Endothelial cell of umbilical vein (primary cell): ENCODE results near the gene IL9. TPM values are rescaled to one million over a fixed set of nuclear protein-coding genes. Genes with fewer than 3 reads are reported as not detected.

ENCODE experiments used
- Bru-seq: library from RNA; stranded (reverse); fragments of 400-500 nt; gene quantifications from one replicate; lab custom pipeline; 2021; lab: Mats Ljungman, UMichigan
- BruChase-seq, 2 experiments: library from RNA; stranded (reverse); fragments of 400-500 nt; gene quantifications; one replicate each; lab custom pipeline; 2021; lab: Mats Ljungman, UMichigan
- BruUV-seq: library from RNA; stranded (reverse); fragments of 400-500 nt; replicated peaks from 2 replicates; lab custom pipeline; 2021; lab: Mats Ljungman, UMichigan
- CTCF ChIA-PET: fragments of 300-600, 350-600 bp; sonication (Branson Sonifier 250); formaldehyde crosslinking; loops from one replicate; lab custom pipeline; 2021; ENCODE audit warnings: antibody characterized with exemption, inconsistent platforms; lab: Charles Lee
- POLR2A ChIA-PET: fragments of 300-600, 350-600 bp; sonication (Branson Sonifier 250); formaldehyde crosslinking; loops from one replicate; lab custom pipeline; 2021; ENCODE audit warnings: antibody characterized with exemption, inconsistent platforms; lab: Charles Lee
- DNase-seq: peaks from one replicate; pipeline ENCODE4 v3.0.0-alpha.2; 2011; ENCODE audit warnings: low read depth, low spot score
- FAIRE-seq: peaks from 2 replicates; lab custom pipeline; 2011; peaks lifted over from hg19 to GRCh38; lab: Jason Lieb, UNC
- H2AFZ ChIP-seq: 2 replicates; pipeline ENCODE4 v1.6.0; 2012; ENCODE audit warnings: low read depth, low read length, control low read depth, inconsistent platforms
- H3K27ac ChIP-seq: 2 replicates; pipeline ENCODE4 v1.5.1; 2011; ENCODE audit warnings: low read depth, mild to moderate bottlenecking, control low read depth, low read length, moderate library complexity; ENCODE audit not compliant: insufficient read depth
- H3K27me3 ChIP-seq, 2 experiments: 2 replicates each; pipeline versions ENCODE4 v1.6.0 to v1.6.1; 2011; ENCODE audit warnings: low read length in 2 of 2, mixed read lengths in 1 of 2; ENCODE audit not compliant: control insufficient read depth in 2 of 2, insufficient read depth in 2 of 2
- H3K36me3 ChIP-seq, 2 experiments: 2 replicates in 1 of 2; 3 replicates in 1 of 2; pipeline ENCODE4 v1.5.1; 2011; ENCODE audit warnings: low read length in 2 of 2, mild to moderate bottlenecking in 1 of 2, moderate library complexity in 1 of 2; ENCODE audit not compliant: control insufficient read depth in 2 of 2, insufficient read depth in 2 of 2; ENCODE audit errors: extremely low read depth in 1 of 2
- H3K4me1 ChIP-seq: 3 replicates; pipeline ENCODE4 v1.5.1; 2011; ENCODE audit warnings: mild to moderate bottlenecking, low read length; ENCODE audit not compliant: control insufficient read depth, insufficient read depth; ENCODE audit errors: extremely low read depth
- H3K4me2 ChIP-seq: 2 replicates; pipeline ENCODE4 v1.6.1; 2011; ENCODE audit warnings: low read length, control low read depth, mixed read lengths; ENCODE audit not compliant: insufficient read depth
- H3K4me3 ChIP-seq, 3 experiments: fragments of 200-600 bp in 1 of 3; sonication (generic), shearing (Covaris generic) in 1 of 3; replicated peaks in 1 of 3; 2 replicates each; pipeline ENCODE4 v1.5.1; 2011 to 2016; ENCODE audit warnings: control low read depth in 3 of 3, low read length in 3 of 3, mild to moderate bottlenecking in 2 of 3, inconsistent platforms in 1 of 3, low read depth in 1 of 3, moderate library complexity in 1 of 3; ENCODE audit not compliant: insufficient read depth in 1 of 3
- H3K79me2 ChIP-seq: 2 replicates; pipeline ENCODE4 v1.6.0; 2012; ENCODE audit warnings: low read length, inconsistent platforms; ENCODE audit not compliant: control insufficient read depth, insufficient read depth
- H3K9ac ChIP-seq: replicated peaks from 2 replicates; pipeline ENCODE3; 2011; ENCODE audit warnings: low read length, control low read depth; ENCODE audit not compliant: insufficient read depth; ENCODE audit errors: extremely low read depth
- H3K9me1 ChIP-seq: replicated peaks from 3 replicates; pipeline ENCODE4 v1.6.0; 2011; ENCODE audit warnings: mild to moderate bottlenecking, low read length; ENCODE audit not compliant: control insufficient read depth, insufficient read depth; ENCODE audit errors: extremely low read depth
- H3K9me3 ChIP-seq: replicated peaks from 2 replicates; pipeline ENCODE4 v1.5.1; 2012; ENCODE audit warnings: low read length, inconsistent platforms; ENCODE audit not compliant: control insufficient read depth, insufficient read depth
- H4K20me1 ChIP-seq: replicated peaks from 2 replicates; pipeline ENCODE3; 2011; ENCODE audit warnings: mild to moderate bottlenecking, low read length; ENCODE audit not compliant: control insufficient read depth, insufficient read depth; ENCODE audit errors: extremely low read depth
- CTCF ChIP-seq, 2 donors: IDR thresholded peaks; 1 replicate in 1 of 2; 2 replicates in 1 of 2; pipeline ENCODE4 v1.5.1; 2011; ENCODE audit warnings: low read length in 2 of 2, mild to moderate bottlenecking in 2 of 2, moderate library complexity in 2 of 2, control low read depth in 1 of 2, inconsistent platforms in 1 of 2, low read depth in 1 of 2; ENCODE audit not compliant: insufficient read depth in 1 of 2; ENCODE audit errors: extremely low read depth in 1 of 2
- EZH2 ChIP-seq: IDR thresholded peaks from 2 replicates; pipeline ENCODE4 v1.6.1; 2012; ENCODE audit warnings: borderline replicate concordance, low read depth, mild to moderate bottlenecking, moderate library complexity, low read length, inconsistent platforms; ENCODE audit not compliant: severe bottlenecking
- FOS ChIP-seq: IDR thresholded peaks from 2 replicates; pipeline ENCODE4 v1.6.1; 2011; ENCODE audit warnings: mild to moderate bottlenecking, low read length, moderate library complexity, borderline replicate concordance; ENCODE audit not compliant: insufficient read depth
- GATA2 ChIP-seq: IDR thresholded peaks from 2 replicates; pipeline ENCODE4 v1.7.0; 2011; ENCODE audit warnings: low read depth, mild to moderate bottlenecking, moderate library complexity, mixed read lengths, low read length; ENCODE audit not compliant: insufficient read length, insufficient read depth
- JUN ChIP-seq: IDR thresholded peaks from 2 replicates; pipeline ENCODE4 v1.6.1; 2011; ENCODE audit warnings: borderline replicate concordance, low read depth; ENCODE audit not compliant: insufficient read length, insufficient read depth
- MAX ChIP-seq: IDR thresholded peaks from 2 replicates; pipeline ENCODE4 v1.6.1; 2011; ENCODE audit not compliant: insufficient read depth, insufficient read length
- MYC ChIP-seq: IDR thresholded peaks from one replicate; pipeline ENCODE4 v1.6.1; 2011; ENCODE audit warnings: mild to moderate bottlenecking, low read depth, low read length
- POLR2A ChIP-seq: IDR thresholded peaks from 2 replicates; pipeline ENCODE4 v1.6.1; 2012; ENCODE audit warnings: low read depth, mild to moderate bottlenecking, control low read depth, low read length
- POLR2AphosphoS5 ChIP-seq: IDR thresholded peaks from 2 replicates; pipeline ENCODE4 v1.6.1; 2012; ENCODE audit warnings: low read depth, mild to moderate bottlenecking, control low read depth, low read length, moderate library complexity; ENCODE audit not compliant: insufficient read depth
- dilution Hi-C: fragments of 300-500 bp; cut with MboI; formaldehyde crosslinking; loops from one replicate; pipeline ENCODE4 v1.15.0; 2019; ENCODE audit warnings: low sequenced_read_pairs; ENCODE audit not compliant: extremely low pct_ligation_motif_present
- intact Hi-C: fragments of 100-400 bp; cut with micrococcal nuclease; formaldehyde crosslinking; loops from one replicate; pipeline ENCODE4 v1.10.0; 2022
- long read RNA-seq: library from polyadenylated mRNA; stranded (forward); transcript quantifications from one replicate; pipeline ENCODE4 v2.0.0, GENCODE V29; 2021
- polyA minus RNA-seq, 3 experiments: library from RNA; depleted of rRNA, polyadenylated mRNA; stranded (reverse); fragments of >200 nt; gene quantifications; 1 replicate in 1 of 3; 2 replicates in 2 of 3; pipeline ENCODE4 v1.2.3, GENCODE V29; 2011
- polyA plus RNA-seq, 4 experiments: library from polyadenylated mRNA; depleted of rRNA in 3 of 4; stranded (reverse) in 3 of 4; unstranded in 1 of 4; fragments of >200 nt; gene quantifications; 2 replicates each; pipeline versions ENCODE4 v1.2.1 to v1.2.3, GENCODE V29; 2011 to 2012; ENCODE audit warnings: missing spikeins in 1 of 4
- total RNA-seq: library from RNA; stranded (reverse); gene quantifications from 2 replicates; pipeline ENCODE4 v1.2.3, GENCODE V29; 2021

IL9 gene
- total RNA-seq (not detected in 2 replicates), polyA plus RNA-seq (not detected in 2 replicates), polyA minus RNA-seq (not detected in 2 replicates), Bru-seq, nascent RNA (not detected), BruChase-seq, experiment 1, labeled RNA remaining after a 6-hour chase (not detected), BruChase-seq, experiment 2, labeled RNA remaining after a 2-hour chase (not detected)
- not detected in 2 replicates for polyA plus RNA-seq (2011; cell fraction: cytosol; rRNA removed)
- polyA plus RNA-seq (2011; cell fraction: nucleus; rRNA removed): not detected in 2 replicates
- polyA plus RNA-seq (2012): not detected in 2 replicates
- polyA minus RNA-seq (2011; cell fraction: cytosol; rRNA and poly(A)+ RNA removed): not detected
- not detected in 2 replicates for polyA minus RNA-seq (2011; cell fraction: nucleus; rRNA and poly(A)+ RNA removed)
- long read RNA-seq: 0 reads

GRCh38 chr5:135895474-135896006 is at the start of gene IL9:
IL9 (minus strand) TSS chr5:135895841; CDS start chr5:135895816, 25 bp downstream.
- Histone ChIP-seq H3K9ac (no peak within 1 kb of the TSS), H4K20me1 (no peaks in the 10 kb centered on the region), H3K9me3 (no peaks in the 10 kb centered on the region), H3K27me3 (peaks cover 9 to 30% of the 10 kb centered on the region in 2 experiments), H3K4me2 (no peak within 1 kb of the TSS), H2AFZ (no peak within 1 kb of the TSS), H3K36me3 (no peaks in the 10 kb centered on the region), H3K79me2 (no peaks in the 10 kb centered on the region), H3K9me1 (no peaks in the 10 kb centered on the region), H3K4me3 (no peak within 1 kb of the TSS), H3K27ac (no peak within 1 kb of the TSS), H3K4me1 (no peaks in the 10 kb centered on the region)
- intact Hi-C loops (no loop called here), dilution Hi-C loops (no loop called here)
- no peak for DNase-seq
- ChIA-PET CTCF (no interaction called here), POLR2A (no interaction called here)
- BruUV-seq: no TSS peak
- FAIRE-seq: no peak
- TF ChIP-seq POLR2A (no peak), EZH2 (no peak), CTCF (IDR thresholded peaks at IDR 0.05; ENCODE audit: extremely low read depth in 1 of 2, insufficient read depth in 1 of 2, low read depth in 1 of 2, low read length in 2 of 2) (no peak), GATA2 (no peak), JUN (no peak), POLR2AphosphoS5 (no peak), MYC (no peak), FOS (no peak), MAX (no peak)
